ENCODE results near the gene SLC7A14.

SLC7A14 gene

GRCh38 chr3:170426240-170426797 lies 159.6 kb downstream of the SLC7A14 start:
- DNase-seq (ENCODE audit: low spot score), result peak; percentile 51

GRCh38 chr3:170425491-170426239 lies 160.2 kb downstream of the SLC7A14 start:
- peak; percentile 37 for DNase-seq (ENCODE audit: low spot score)

GRCh38 chr3:170424879-170425278 lies 161.0 kb downstream of the SLC7A14 start:
- DNase-seq (ENCODE audit: low spot score), result no peak

- DNase-seq (ENCODE audit: low spot score), result no peak
Measured at GRCh38 chr3:170423001-170423615, 162.8 kb downstream of the SLC7A14 start.

GRCh38 chr3:170421758-170422157 lies 164.1 kb downstream of the SLC7A14 start:
- no peak for DNase-seq (ENCODE audit: low spot score)

- DNase-seq (ENCODE audit: low spot score), result no peak
Measured at GRCh38 chr3:170421111-170421641, 164.7 kb downstream of the SLC7A14 start.

- no peak for DNase-seq (ENCODE audit: low spot score)
Measured at GRCh38 chr3:170420307-170420821, 165.5 kb downstream of the SLC7A14 start.

- DNase-seq (ENCODE audit: low spot score), result no peak
Measured at GRCh38 chr3:170419557-170420087, 166.3 kb downstream of the SLC7A14 start.

GRCh38 chr3:170418422-170419398 lies 167.2 kb downstream of the SLC7A14 start, which contains the start of gene CLDN11:
Gene CLDN11, plus strand, starts transcription at chr3:170418868. Its CDS starts 199 bp downstream, at chr3:170419067.
- peak; percentile 69 for DNase-seq (ENCODE audit: low spot score)

- peak; percentile 95 for DNase-seq (ENCODE audit: low spot score)
Measured at GRCh38 chr3:170417090-170417489, 168.8 kb downstream of the SLC7A14 start.

GRCh38 chr3:170414202-170414663 lies 171.6 kb downstream of the SLC7A14 start:
- peak; percentile 75 for DNase-seq (ENCODE audit: low spot score)

GRCh38 chr3:170413291-170413690 lies 172.6 kb downstream of the SLC7A14 start:
- no peak for DNase-seq (ENCODE audit: low spot score)

- DNase-seq (ENCODE audit: low spot score), result no peak
Measured at GRCh38 chr3:170410428-170411029, 175.3 kb downstream of the SLC7A14 start.
